ENCODE measurements around the gene FA2H.

Gene FA2H

DNA sequence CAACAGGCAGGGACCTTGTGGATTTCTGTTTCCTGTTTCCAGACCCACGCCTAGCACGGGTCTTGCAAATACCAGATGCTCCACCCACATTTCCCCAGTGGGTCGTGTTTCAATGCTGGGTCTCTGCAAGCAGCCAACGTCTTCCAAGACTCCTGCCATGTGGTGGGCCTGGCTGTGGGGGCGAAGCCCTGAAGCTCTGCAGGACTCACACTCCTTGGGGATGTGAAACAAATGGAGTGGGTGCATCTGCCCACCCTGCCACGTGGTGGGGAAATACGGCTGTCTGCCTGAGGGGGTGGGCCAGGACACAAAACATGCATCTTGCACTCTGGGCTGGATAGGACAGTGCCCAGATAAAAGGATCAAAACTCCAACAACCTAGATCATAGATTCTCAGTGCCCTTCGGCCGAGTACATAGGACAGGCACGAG, 32.6 kb downstream of the FA2H start (continued):
- TF ChIP-seq, protein P1, sequence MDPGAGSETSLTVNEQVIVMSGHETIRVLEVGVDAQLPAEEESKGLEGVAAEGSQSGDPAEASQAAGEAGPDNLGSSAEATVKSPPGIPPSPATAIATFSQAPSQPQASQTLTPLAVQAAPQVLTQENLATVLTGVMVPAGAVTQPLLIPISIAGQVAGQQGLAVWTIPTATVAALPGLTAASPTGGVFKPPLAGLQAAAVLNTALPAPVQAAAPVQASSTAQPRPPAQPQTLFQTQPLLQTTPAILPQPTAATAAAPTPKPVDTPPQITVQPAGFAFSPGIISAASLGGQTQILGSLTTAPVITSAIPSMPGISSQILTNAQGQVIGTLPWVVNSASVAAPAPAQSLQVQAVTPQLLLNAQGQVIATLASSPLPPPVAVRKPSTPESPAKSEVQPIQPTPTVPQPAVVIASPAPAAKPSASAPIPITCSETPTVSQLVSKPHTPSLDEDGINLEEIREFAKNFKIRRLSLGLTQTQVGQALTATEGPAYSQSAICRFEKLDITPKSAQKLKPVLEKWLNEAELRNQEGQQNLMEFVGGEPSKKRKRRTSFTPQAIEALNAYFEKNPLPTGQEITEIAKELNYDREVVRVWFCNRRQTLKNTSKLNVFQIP (CRISPR knock-in tag; IDR thresholded peaks at IDR 0.05; ENCODE audit: borderline replicate concordance, low read depth): no peak

DNA sequence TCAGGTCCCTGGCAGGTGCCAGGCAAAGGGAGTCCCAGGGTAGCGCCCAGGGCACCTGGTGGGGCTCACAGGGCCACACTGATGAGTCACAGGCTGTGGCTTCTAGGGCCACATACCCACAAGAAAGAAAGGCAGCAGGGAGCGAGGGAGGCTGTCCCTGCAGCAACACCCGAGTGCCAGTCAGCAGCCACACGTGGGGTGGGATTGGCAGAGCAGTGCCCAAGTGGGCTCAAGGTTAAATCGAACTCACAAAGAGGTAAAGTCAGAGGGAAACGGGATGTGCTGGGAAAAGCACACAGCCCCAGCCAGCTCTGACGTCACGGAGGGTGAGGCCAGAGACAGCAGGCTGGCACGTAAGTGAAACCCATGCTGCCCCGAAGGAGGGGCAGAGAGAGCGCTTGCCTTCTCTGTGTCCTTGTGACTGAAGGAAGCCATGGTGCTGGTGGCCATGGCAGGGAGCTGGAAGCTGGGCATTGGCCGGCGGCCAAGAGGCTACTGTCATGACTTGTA, 33.8 kb downstream of the FA2H start:
- no peak for ATAC-seq
- TF ChIP-seq, protein P2, sequence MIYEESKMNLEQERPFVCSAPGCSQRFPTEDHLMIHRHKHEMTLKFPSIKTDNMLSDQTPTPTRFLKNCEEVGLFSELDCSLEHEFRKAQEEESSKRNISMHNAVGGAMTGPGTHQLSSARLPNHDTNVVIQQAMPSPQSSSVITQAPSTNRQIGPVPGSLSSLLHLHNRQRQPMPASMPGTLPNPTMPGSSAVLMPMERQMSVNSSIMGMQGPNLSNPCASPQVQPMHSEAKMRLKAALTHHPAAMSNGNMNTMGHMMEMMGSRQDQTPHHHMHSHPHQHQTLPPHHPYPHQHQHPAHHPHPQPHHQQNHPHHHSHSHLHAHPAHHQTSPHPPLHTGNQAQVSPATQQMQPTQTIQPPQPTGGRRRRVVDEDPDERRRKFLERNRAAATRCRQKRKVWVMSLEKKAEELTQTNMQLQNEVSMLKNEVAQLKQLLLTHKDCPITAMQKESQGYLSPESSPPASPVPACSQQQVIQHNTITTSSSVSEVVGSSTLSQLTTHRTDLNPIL (CRISPR knock-in tag; IDR thresholded peaks at IDR 0.05; ENCODE audit: low read depth): no peak
- TF ChIP-seq BACH2 (CRISPR knock-in tag; IDR thresholded peaks at IDR 0.05; ENCODE audit: borderline replicate concordance): no peak
- no peak for TF ChIP-seq GLIS3 (CRISPR knock-in tag; IDR thresholded peaks at IDR 0.05)
- TF ChIP-seq ZFP30 (CRISPR knock-in tag; IDR thresholded peaks at IDR 0.05): no peak
- TF ChIP-seq, protein P1 (CRISPR knock-in tag; IDR thresholded peaks at IDR 0.05; ENCODE audit: borderline replicate concordance, low read depth): no peak
- TF ChIP-seq RARB (CRISPR knock-in tag; IDR thresholded peaks at IDR 0.05): no peak
- no peak for TF ChIP-seq ARNTL (CRISPR knock-in tag; IDR thresholded peaks at IDR 0.05; ENCODE audit: borderline replicate concordance, low read depth)
- TF ChIP-seq ZNF8 (CRISPR knock-in tag; IDR thresholded peaks at IDR 0.05): no peak
- no peak for TF ChIP-seq CSDC2 (CRISPR knock-in tag; IDR thresholded peaks at IDR 0.05)
- TF ChIP-seq OSR1 (CRISPR knock-in tag; IDR thresholded peaks at IDR 0.05): no peak
- TF ChIP-seq ISL1 (CRISPR knock-in tag; IDR thresholded peaks at IDR 0.05): no peak
- no peak for TF ChIP-seq ZNF70 (CRISPR knock-in tag; IDR thresholded peaks at IDR 0.05)
- TF ChIP-seq, protein P3, sequence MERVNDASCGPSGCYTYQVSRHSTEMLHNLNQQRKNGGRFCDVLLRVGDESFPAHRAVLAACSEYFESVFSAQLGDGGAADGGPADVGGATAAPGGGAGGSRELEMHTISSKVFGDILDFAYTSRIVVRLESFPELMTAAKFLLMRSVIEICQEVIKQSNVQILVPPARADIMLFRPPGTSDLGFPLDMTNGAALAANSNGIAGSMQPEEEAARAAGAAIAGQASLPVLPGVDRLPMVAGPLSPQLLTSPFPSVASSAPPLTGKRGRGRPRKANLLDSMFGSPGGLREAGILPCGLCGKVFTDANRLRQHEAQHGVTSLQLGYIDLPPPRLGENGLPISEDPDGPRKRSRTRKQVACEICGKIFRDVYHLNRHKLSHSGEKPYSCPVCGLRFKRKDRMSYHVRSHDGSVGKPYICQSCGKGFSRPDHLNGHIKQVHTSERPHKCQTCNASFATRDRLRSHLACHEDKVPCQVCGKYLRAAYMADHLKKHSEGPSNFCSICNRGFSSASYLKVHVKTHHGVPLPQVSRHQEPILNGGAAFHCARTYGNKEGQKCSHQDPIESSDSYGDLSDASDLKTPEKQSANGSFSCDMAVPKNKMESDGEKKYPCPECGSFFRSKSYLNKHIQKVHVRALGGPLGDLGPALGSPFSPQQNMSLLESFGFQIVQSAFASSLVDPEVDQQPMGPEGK (CRISPR knock-in tag; IDR thresholded peaks at IDR 0.05; ENCODE audit: borderline replicate concordance): no peak
- no peak for TF ChIP-seq ZNF565 (CRISPR knock-in tag; conservative IDR thresholded peaks at IDR 0.05; ENCODE audit: low read depth)
- no peak for TF ChIP-seq ESRRG (CRISPR knock-in tag; IDR thresholded peaks at IDR 0.05)

DNA sequence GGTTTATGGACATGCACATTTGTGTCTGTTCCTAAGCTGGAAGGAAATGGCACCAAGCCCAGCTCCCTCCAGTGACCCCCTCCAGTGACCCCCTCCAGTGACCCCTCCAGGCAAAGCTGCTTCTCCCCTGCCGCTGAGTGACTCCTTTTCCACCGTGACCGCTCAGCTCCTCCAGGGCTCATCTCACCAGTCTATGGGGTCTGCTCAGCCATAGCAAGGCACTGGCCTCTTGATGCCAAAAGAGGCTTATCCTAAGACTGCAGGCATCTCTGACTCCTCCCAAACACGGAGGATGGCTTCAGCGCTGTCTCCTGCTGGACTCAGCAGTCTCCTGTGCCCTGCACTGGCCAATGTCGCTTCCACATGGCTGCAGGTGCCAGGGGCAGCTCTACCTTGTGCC, 35.3 kb downstream of the FA2H start:
- no peak for ATAC-seq
- TF ChIP-seq, protein P4, sequence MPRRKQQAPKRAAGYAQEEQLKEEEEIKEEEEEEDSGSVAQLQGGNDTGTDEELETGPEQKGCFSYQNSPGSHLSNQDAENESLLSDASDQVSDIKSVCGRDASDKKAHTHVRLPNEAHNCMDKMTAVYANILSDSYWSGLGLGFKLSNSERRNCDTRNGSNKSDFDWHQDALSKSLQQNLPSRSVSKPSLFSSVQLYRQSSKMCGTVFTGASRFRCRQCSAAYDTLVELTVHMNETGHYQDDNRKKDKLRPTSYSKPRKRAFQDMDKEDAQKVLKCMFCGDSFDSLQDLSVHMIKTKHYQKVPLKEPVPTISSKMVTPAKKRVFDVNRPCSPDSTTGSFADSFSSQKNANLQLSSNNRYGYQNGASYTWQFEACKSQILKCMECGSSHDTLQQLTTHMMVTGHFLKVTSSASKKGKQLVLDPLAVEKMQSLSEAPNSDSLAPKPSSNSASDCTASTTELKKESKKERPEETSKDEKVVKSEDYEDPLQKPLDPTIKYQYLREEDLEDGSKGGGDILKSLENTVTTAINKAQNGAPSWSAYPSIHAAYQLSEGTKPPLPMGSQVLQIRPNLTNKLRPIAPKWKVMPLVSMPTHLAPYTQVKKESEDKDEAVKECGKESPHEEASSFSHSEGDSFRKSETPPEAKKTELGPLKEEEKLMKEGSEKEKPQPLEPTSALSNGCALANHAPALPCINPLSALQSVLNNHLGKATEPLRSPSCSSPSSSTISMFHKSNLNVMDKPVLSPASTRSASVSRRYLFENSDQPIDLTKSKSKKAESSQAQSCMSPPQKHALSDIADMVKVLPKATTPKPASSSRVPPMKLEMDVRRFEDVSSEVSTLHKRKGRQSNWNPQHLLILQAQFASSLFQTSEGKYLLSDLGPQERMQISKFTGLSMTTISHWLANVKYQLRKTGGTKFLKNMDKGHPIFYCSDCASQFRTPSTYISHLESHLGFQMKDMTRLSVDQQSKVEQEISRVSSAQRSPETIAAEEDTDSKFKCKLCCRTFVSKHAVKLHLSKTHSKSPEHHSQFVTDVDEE (CRISPR knock-in tag; IDR thresholded peaks at IDR 0.05): no peak
- TF ChIP-seq PPARA (CRISPR knock-in tag; IDR thresholded peaks at IDR 0.05; ENCODE audit: borderline replicate concordance) (no peak), CSDC2 (CRISPR knock-in tag; IDR thresholded peaks at IDR 0.05) (no peak), OSR1 (CRISPR knock-in tag; IDR thresholded peaks at IDR 0.05) (no peak), GLIS3 (CRISPR knock-in tag; IDR thresholded peaks at IDR 0.05) (no peak), BACH2 (CRISPR knock-in tag; IDR thresholded peaks at IDR 0.05; ENCODE audit: borderline replicate concordance) (no peak), ZNF565 (CRISPR knock-in tag; conservative IDR thresholded peaks at IDR 0.05; ENCODE audit: low read depth) (no peak), ZNF70 (CRISPR knock-in tag; IDR thresholded peaks at IDR 0.05) (no peak), ARNTL (CRISPR knock-in tag; IDR thresholded peaks at IDR 0.05; ENCODE audit: borderline replicate concordance, low read depth) (no peak)
- TF ChIP-seq, protein P3 (CRISPR knock-in tag; IDR thresholded peaks at IDR 0.05; ENCODE audit: borderline replicate concordance): no peak
- TF ChIP-seq, protein P2 (CRISPR knock-in tag; IDR thresholded peaks at IDR 0.05; ENCODE audit: low read depth): no peak

All from SK-N-SH treated with all-trans-retinoic acid at 6 μM for 48 hours (cell line).